Suprapubic skin (tissue), 4 donors: ENCODE results near the gene ASS1. TPM values are rescaled to one million over a fixed set of nuclear protein-coding genes. Genes with fewer than 3 reads are reported as not detected.

Experiments used
- DNase-seq, 2 donors: peaks; one replicate each; pipeline ENCODE4 v3.0.0-alpha.2; 2019; ENCODE audit warnings: low spot score in 2 of 2
- H3K27ac ChIP-seq: fragments of 200-600 bp; sonication (generic); one replicate; pipeline ENCODE4 v1.5.1; 2019
- H3K27me3 ChIP-seq: fragments of 200-600 bp; sonication (generic); one replicate; pipeline ENCODE4 v1.5.1; 2019
- H3K36me3 ChIP-seq: fragments of 200-600 bp; sonication (generic); one replicate; pipeline ENCODE4 v1.5.1; 2019
- H3K4me1 ChIP-seq: fragments of 200-600 bp; sonication (generic); one replicate; pipeline ENCODE4 v1.5.1; 2019
- H3K4me3 ChIP-seq: fragments of 200-600 bp; sonication (generic); one replicate; pipeline ENCODE4 v1.5.1; 2019; ENCODE audit warnings: mild to moderate bottlenecking
- H3K9me3 ChIP-seq: fragments of 200-600 bp; sonication (generic); one replicate; pipeline ENCODE4 v1.5.1; 2019
- CTCF ChIP-seq, 2 donors: fragments of 200-600 bp in 1 of 2; fragments of 450-650 bp in 1 of 2; sonication (generic) in 1 of 2; IDR thresholded peaks; one replicate each; pipeline ENCODE4 v1.5.1; 2016 to 2019; ENCODE audit warnings: antibody characterized with exemption in 2 of 2, mild to moderate bottlenecking in 1 of 2, moderate library complexity in 1 of 2
- EP300 ChIP-seq: sonication (generic); formaldehyde crosslinking; IDR thresholded peaks from one replicate; pipeline ENCODE4 v1.6.1; 2017; ENCODE audit warnings: antibody characterized with exemption
- POLR2A ChIP-seq, 2 donors: fragments of 450-650 bp; IDR thresholded peaks; one replicate each; pipeline ENCODE4 v1.6.1; 2017; ENCODE audit warnings: antibody characterized with exemption in 2 of 2, mild to moderate bottlenecking in 2 of 2, moderate library complexity in 2 of 2
- POLR2AphosphoS5 ChIP-seq, 3 donors: sonication (generic); formaldehyde crosslinking; IDR thresholded peaks; one replicate each; pipeline ENCODE4 v1.6.1; 2017; ENCODE audit warnings: antibody characterized with exemption in 3 of 3
- WGBS: methylation state at CpG from one replicate; pipeline ENCODE4 v1.1.5; 2018; 5-methylcytosine and 5-hydroxymethylcytosine counted together
- total RNA-seq, 4 donors: library from RNA; depleted of rRNA; stranded (reverse); fragments of >200 nt; gene quantifications; one replicate each; pipeline ENCODE4 v1.1.0, GENCODE V29; 2016

ASS1 gene
- total RNA-seq, 4 donors from 2014 or later, result 107 to 225 (median 163) TPM

- TF ChIP-seq POLR2A (IDR thresholded peaks at IDR 0.05), result no peak
- TF ChIP-seq EP300, result no peak
- no peak for TF ChIP-seq POLR2AphosphoS5 (IDR thresholded peaks at IDR 0.05)
- no peak for TF ChIP-seq CTCF (IDR thresholded peaks at IDR 0.05)
- WGBS, result 97% methylated on average over 9 of the region's 12 CpGs
- H3K27ac ChIP-seq, result no peak overlapping the region
- peaks cover 19% of the 10 kb centered on the region for H3K36me3 ChIP-seq
- no peaks in the 10 kb centered on the region for H3K27me3 ChIP-seq
- no peaks in the 10 kb centered on the region for H3K9me3 ChIP-seq
- no peaks in the 10 kb centered on the region for H3K4me1 ChIP-seq
- no peak overlapping the region for H3K4me3 ChIP-seq
- no peak for DNase-seq
Measured at GRCh38 chr9:130477564-130477963, 32.8 kb downstream of the ASS1 start.

GRCh38 chr9:130478152-130478551 is 33.4 kb downstream of the ASS1 start:
- peaks cover 19% of the 10 kb centered on the region for H3K36me3 ChIP-seq
- H3K27me3 ChIP-seq, result no peaks in the 10 kb centered on the region
- H3K4me1 ChIP-seq, result no peaks in the 10 kb centered on the region
- H3K27ac ChIP-seq, result no peak overlapping the region
- no peak for DNase-seq
- WGBS, result 97% methylated on average over 8 of the region's 9 CpGs
- TF ChIP-seq POLR2A (IDR thresholded peaks at IDR 0.05), result no peak
- no peaks in the 10 kb centered on the region for H3K9me3 ChIP-seq
- H3K4me3 ChIP-seq, result no peak overlapping the region

- peaks cover 19% of the 10 kb centered on the region for H3K36me3 ChIP-seq
- 84% methylated on average over 35 of the region's 35 CpGs for WGBS
- H3K27me3 ChIP-seq, result no peaks in the 10 kb centered on the region
- DNase-seq, result no peak
- H3K27ac ChIP-seq, result no peak overlapping the region
- TF ChIP-seq POLR2A (IDR thresholded peaks at IDR 0.05), result no peak
- no peak for TF ChIP-seq EP300
- TF ChIP-seq POLR2AphosphoS5 (IDR thresholded peaks at IDR 0.05), result no peak
- no peak for TF ChIP-seq CTCF (IDR thresholded peaks at IDR 0.05)
- no peak overlapping the region for H3K4me3 ChIP-seq
- H3K9me3 ChIP-seq, result no peaks in the 10 kb centered on the region
- H3K4me1 ChIP-seq, result no peaks in the 10 kb centered on the region
Measured at GRCh38 chr9:130478736-130479575, 34.2 kb downstream of the ASS1 start.

GRCh38 chr9:130479587-130479986 is 34.8 kb downstream of the ASS1 start:
- H3K4me3 ChIP-seq, result no peak overlapping the region
- TF ChIP-seq POLR2AphosphoS5 (IDR thresholded peaks at IDR 0.05), result no peak
- no peak for TF ChIP-seq EP300
- no peak for TF ChIP-seq POLR2A (IDR thresholded peaks at IDR 0.05)
- no peak for TF ChIP-seq CTCF (IDR thresholded peaks at IDR 0.05)
- peaks cover 19% of the 10 kb centered on the region for H3K36me3 ChIP-seq
- H3K9me3 ChIP-seq, result no peaks in the 10 kb centered on the region
- no peaks in the 10 kb centered on the region for H3K27me3 ChIP-seq
- no peaks in the 10 kb centered on the region for H3K4me1 ChIP-seq
- no peak for DNase-seq
- H3K27ac ChIP-seq, result no peak overlapping the region
- WGBS, result 89% methylated on average over 6 of the region's 19 CpGs

GRCh38 chr9:130480673-130481072 is 35.9 kb downstream of the ASS1 start:
- Histone ChIP-seq H3K27ac (no peak overlapping the region), H3K36me3 (peaks cover 24% of the 10 kb centered on the region), H3K4me3 (no peak overlapping the region), H3K27me3 (no peaks in the 10 kb centered on the region), H3K9me3 (no peaks in the 10 kb centered on the region), H3K4me1 (no peaks in the 10 kb centered on the region)
- no peak for TF ChIP-seq POLR2A (IDR thresholded peaks at IDR 0.05)
- TF ChIP-seq POLR2AphosphoS5 (IDR thresholded peaks at IDR 0.05), result no peak
- TF ChIP-seq CTCF (IDR thresholded peaks at IDR 0.05), result no peak
- no peak for TF ChIP-seq EP300
- no peak for DNase-seq
- 89% methylated on average over 14 of the region's 16 CpGs for WGBS
